Left ventricle myocardium superior (tissue), 1 donor: ENCODE data around the gene IGSF3. TPM values are rescaled to one million over a fixed set of nuclear protein-coding genes. Genes with fewer than 3 reads are reported as not detected.

Experiments used
- ATAC-seq: fragments of 200-7000 bp; cut with Tn5 transposase; one replicate; pipeline ENCODE4 v1.9.1; 2020; ENCODE audit warnings: mild to moderate bottlenecking, moderate library complexity
- DNase-seq: peaks from one replicate; pipeline ENCODE4 v3.0.0-alpha.2; 2020
- intact Hi-C: fragments of 100-400 bp; cut with micrococcal nuclease; formaldehyde crosslinking; loops from one replicate; pipeline ENCODE4 v1.11.0; 2022
- total RNA-seq: library from RNA; stranded (reverse); fragmentation: NEBNext Ultra II Directional; extraction: Animal tissue kit (Norgen Biotek cat#: 25700); gene quantifications from one replicate; pipeline ENCODE4 v1.2.1, GENCODE V29; 2021
- donor health status: DM: no; HTN: yes; CAD: no; lungs with severe emphysema.

IGSF3 gene
- total RNA-seq, 1 donor from 2014 or later = 11.7 TPM

DNA sequence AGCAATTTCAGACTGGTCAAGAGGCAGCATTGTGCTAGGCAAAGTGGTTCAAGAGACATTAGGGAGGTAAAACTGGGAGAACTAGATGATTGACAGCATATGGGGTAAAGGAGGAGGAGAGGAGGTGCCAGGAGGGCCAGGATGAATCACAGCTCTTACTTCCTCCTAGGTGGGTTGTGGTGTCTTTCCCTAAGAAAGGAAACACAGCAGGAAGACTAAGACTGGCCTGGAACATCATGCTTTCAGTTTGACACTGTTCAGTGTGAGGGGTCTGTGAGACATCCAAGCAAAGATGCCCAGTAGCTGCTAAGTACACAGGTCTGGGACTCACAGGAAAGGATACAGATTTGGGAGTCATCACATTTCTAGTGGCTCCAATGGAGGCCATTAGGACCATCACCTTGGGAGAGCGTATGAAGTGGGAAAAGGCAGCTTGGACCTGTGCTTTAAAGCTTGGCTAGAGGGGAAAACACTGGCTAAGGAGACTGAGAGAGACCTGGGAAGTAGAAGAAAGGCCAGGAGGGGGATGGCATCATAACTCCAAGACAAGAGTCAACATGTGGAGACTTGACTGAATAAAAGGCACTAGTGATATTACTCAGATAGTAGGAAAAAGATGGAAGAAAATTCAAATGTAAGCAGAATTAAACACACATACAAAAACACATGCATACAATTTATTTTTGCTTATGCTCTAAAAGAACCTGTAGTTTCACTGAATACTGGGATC, 114.0 kb downstream of the IGSF3 start:
- intact Hi-C loops = no loop called here
- no peak for ATAC-seq
- no peak for DNase-seq

- no peak for DNase-seq
- intact Hi-C loops = no loop called here
- ATAC-seq = no peak
Measured at GRCh38 chr1:116546354-116546977, 121.1 kb downstream of the IGSF3 start.

DNA sequence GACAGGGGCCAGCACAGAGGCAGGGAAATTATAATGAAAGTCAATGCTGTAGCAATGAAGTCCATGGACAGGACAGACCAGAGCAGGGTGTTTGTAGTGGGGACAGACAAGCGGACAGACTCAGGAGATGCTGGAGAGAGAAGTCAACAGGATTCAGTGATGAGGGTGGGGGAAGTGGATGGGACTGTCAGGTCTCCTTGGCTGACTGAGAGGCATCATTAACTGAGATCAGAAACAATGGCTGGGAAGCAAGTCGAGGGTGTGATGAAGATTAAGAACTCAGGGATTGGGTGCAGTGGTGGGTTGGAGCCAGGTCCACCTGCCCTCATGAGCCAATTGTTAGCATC, 122.2 kb downstream of the IGSF3 start:
- no peak for DNase-seq
- intact Hi-C loops = no loop called here
- no peak for ATAC-seq

DNA sequence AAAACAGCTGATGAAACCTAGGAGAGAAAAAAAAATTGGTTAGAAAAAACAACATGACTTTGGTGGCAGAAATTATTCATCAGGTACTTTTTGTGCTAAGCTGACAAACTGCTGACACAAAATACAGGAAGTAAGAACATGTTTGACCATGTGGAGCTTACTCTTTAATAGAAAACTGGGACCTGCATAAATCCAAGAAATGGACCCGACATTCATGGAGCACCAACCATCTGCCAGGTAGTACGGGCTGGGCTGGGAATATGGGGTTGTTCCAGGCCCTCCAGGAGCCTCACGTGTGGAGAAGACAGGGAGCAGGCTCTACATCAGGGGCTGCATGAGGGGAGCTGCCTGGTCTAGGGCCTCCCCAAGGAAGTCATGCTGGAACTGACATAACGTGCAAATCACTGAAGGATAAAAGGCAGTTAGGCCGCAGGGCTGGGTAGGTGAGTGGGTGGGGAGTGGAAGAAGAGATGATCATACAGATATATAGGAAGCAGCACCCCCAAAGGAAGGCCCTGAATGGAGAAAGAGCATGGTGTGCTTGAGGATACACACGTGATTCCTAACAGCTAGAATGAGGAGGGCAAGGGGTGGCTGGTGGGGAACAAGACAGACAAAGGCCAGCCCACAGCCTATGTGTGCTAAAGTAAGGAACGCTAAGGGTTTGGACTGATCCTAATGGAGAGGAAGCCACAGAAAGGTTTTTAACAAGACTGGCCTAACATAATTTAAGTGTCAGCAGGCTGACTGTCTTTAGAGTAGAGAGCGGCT, 122.8 kb downstream of the IGSF3 start:
- DNase-seq = no peak
- intact Hi-C loops = no loop called here
- ATAC-seq = no peak

DNA sequence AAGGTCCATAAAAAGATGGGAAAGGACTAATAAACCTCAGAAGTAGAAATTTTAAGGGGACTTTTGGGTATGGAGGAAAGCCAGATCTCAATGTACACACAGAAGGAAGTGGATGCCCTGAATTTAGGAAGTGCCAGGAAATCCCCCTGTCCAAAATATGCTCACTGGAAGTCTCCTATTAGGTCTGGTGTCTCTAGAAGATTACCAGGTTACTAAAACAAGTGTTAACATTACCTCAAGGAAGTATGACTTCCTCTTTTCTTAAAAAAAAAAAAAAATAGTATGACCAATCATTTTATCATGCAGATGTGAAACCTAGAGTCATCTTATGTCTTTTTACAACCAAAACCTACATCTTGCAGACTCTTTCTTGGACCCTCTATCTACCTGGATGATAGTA, 127.4 kb downstream of the IGSF3 start:
- intact Hi-C loops = no loop called here
- ATAC-seq = no peak
- DNase-seq = no peak

DNA sequence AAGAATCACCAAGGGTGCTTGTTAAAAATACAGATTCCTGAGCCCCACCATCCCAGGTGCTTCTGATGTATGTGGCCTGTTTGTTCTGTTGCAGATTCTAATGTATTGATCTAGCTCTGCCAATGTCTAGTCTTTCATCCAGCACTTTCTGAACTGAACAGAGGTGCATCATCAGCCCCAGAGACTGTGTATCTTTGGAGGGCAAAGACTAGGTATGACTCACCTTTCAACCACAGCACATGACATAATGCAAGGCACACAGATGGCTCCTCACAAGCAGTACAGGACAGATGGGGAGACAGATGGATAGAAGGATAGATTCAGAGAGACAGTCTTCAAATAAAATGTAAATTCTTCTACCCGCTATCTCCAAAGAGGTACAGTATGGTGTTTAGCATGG, 129.0 kb downstream of the IGSF3 start:
- intact Hi-C loops = no loop called here

GRCh38 chr1:116537898-116538297, 129.6 kb downstream of the IGSF3 start:
- no peak for DNase-seq
- intact Hi-C loops = no loop called here
- no peak for ATAC-seq

More for the DNA sequence above, 129.0 kb downstream of the IGSF3 start:
- no peak for DNase-seq
- no peak for ATAC-seq

- no peak for ATAC-seq
- intact Hi-C loops = no loop called here
- no peak for DNase-seq
Measured at GRCh38 chr1:116537040-116537831, 130.3 kb downstream of the IGSF3 start.

DNA sequence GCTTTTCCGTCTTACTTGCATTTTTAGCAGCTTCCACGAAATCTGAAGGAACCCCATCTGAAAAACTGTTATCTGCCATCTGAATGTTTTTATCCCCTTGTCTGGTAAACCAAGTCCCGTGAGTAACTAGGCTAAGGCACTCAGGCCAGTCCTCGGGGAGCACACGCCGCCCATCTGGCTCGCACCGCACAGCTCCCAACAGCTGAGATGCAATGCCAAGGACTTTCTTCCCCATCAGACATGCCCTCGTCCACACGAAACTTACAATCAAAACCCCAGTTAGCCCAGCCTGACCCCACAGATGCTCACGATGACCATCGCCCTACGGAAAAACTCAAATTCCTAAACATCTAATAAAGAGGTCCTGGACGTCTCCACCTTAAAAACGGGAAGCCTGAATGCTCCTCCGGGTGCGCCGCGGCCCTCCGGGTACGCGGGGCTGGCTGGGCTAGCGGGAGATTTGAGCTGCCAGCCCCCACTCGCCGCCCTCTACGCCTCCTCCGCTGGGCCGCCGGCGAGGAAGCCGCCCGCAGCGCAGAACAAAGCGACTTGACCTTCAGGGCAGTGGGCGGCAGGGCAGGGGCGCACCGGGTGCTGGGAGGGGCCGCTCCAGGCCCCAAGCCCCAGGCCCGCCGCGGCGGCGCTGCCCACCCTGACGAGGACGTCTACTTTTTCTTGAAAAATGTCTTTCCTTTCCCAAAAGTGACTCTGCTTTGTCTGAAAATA, 133.4 kb downstream of the IGSF3 start:
- DNase-seq = no peak
- ATAC-seq = no peak
- intact Hi-C loops = no loop called here

DNA sequence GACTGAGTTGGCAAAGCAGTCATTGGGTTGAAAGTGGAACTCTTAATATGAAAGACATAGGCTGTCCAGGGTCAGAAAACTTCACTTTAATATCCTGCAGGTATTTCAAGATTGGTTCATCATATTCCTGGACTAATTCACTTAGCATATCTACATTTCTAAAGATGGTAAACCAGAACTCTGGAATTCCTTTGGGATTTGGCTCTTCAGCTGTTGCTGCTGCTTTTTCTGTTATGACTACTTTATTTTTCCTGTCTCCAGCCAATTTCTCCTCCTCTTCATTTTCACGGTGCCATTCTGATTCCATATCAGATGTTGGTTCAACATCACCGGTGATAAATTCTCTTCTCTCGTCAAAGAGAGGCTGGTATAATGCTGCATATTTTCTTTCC, 134.1 kb downstream of the IGSF3 start:
- DNase-seq = no peak
- intact Hi-C loops = no loop called here
- ATAC-seq = no peak

DNA sequence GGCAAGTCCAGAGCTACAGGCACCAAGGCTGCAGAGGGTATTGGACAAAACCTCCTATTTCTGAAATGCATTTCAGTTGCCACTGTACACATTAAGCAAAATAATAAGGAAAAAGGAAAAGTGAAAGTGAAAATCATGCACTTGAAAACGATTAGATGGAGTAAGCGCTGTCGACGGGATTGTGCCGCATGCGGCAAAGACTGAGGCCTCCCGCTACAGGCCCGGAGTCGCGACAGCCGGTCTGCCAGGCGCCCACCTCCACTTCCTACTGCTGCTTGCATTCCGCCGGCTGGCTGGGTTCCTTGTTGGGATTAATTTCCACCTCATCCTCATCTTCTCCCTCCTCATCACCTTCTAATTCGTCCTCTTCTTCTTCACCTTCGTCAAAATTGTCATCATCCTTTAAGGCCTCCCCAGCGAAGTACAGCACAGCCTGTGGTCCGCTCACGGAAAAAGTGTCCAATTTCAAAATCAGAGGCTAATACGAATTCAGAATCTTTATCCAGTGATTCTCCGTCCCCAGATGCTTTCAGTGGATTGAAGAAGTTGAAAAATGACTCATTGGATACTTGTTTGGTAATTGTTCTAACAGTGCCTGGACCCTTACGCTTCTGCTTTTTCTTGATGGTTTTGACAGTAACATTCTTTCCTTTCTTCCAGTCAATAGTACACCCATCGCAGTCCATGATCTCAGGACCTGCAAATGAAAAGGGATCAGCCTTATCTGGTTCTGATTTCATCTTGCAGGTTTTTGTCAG, 134.7 kb downstream of the IGSF3 start:
- intact Hi-C loops = no loop called here
- DNase-seq = no peak
- ATAC-seq = no peak

- intact Hi-C loops = no loop called here
- no peak for DNase-seq
- ATAC-seq = no peak
Measured at GRCh38 chr1:116531917-116532316, 135.6 kb downstream of the IGSF3 start.

GRCh38 chr1:116529681-116530080, 137.9 kb downstream of the IGSF3 start:
- ATAC-seq (no peak), DNase-seq (no peak)
- intact Hi-C loops = no loop called here

- intact Hi-C loops = no loop called here
- ATAC-seq (no peak), DNase-seq (no peak)
Measured at GRCh38 chr1:116529199-116529631, 138.3 kb downstream of the IGSF3 start.

DNA sequence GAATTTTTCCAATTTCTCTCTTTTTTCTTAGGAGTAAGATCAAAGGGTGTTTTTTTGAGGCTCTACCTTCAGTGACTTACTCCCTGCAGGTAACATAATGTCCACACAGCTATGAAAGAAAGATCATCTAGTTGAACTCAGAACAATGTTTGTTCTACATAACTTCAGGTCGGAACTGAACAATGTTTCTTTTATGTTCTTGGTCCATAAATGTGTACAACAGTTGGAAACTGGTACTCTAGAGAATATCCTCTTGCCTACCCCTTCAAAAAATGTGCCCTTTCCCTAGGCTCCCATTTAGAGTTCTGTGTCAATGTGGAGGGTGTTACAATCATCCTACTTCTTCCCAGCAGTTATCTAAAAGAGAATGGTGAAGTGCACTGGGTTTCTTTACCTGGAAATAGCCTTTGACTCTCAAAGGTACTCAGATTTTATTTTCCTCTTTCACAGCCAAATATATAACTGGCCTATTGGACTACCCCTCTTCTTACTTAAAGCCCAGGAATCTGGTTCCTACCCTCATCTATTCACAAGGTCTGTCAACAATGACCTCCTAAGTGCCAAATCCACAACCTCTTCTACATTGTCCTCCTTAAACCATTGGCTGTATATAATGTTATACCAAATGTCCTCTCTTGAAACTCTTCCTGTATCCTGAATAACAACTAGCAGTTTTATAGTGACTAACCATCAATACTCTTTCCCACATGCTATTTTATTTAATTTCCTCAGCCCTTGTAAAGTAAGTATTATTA, 139.0 kb downstream of the IGSF3 start:
- ATAC-seq = no peak
- DNase-seq = no peak
- intact Hi-C loops = no loop called here

GRCh38 chr1:116525440-116525839, 142.1 kb downstream of the IGSF3 start:
- intact Hi-C loops = no loop called here
- no peak for ATAC-seq
- no peak for DNase-seq
